Fibroblast of peridontal ligament (primary cell): ENCODE measurements around the gene GPS1.

Experiments
- DNase-seq: peaks from one replicate; pipeline ENCODE4 v3.0.0-alpha.2; 2010; ENCODE audit errors: extremely low read depth

The GPS1 gene

DNA sequence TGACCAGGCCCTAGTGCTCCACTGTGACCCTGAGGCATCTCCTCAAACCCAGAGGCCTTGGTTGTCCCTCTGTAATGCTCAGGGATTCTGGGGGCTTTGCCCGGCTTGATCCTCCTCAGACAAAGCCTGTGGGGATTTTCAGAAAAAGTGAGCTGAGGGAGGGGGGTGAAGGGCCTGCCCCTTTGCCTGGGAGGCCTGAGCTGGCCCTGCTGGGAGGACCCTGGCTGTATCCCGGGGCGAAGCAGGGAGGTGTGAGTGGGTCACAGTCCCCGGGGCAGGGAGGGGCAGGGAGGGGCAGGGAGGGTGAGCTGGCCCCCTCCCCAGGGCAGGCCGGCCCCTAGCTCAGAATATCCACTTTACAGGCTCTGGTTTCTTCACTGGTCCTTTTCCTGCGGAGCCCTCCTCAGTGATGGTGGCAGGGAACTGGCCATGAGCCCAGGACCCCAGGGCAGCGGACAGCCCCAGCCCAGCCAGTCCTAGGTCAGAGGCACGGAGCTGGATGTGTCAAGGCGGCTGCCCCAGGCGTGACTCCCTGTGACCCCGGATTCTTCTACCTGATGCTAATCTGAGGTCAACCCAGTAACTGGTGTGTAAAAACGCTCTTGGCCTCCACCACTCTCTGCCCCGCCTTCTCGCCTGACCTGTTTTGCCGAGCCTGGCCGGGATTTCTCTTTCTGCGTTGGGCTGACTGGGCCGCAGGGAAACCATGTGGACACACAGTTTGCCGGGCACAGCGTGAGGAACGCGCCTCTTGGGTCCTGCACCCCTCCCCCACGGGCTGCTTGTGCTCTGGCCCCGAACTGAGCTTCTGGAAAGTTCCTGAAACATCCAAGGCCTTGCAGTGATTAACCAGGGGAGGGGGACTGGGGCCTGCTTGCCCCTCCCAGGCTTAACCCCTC is 52.1 kb downstream of the GPS1 start:
- DNase-seq: no peak

DNA sequence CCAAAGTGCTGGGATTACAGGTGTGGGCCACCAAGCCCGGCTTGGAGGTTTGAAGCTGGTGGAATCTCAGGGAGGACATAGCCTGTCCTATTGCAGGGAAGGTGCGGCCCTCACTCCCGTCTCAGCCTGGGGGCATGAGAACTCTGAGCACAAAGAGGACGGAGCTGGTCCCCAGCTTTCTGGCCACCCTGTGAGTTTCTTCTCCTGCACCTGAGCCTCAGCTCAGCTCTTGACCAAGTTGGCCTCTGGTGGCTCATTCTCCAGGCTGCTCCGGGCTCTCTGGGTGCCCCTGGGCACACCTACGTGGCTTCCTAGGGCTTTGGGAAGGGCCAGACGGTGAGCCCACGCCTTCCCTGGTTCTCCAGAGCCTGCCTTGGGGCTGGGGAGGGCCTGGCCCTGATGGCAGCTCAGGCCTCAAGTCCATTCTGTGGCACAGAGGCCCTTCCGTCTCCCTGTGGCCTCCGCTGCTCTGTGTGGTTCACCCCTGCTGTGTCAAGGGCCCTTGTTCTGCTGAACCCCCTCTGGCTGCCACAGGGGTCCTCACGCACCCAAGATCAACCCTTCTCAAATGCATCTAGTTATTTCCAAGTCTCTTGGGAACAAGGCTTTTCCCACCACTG is 53.2 kb downstream of the GPS1 start:
- no peak for DNase-seq

DNA sequence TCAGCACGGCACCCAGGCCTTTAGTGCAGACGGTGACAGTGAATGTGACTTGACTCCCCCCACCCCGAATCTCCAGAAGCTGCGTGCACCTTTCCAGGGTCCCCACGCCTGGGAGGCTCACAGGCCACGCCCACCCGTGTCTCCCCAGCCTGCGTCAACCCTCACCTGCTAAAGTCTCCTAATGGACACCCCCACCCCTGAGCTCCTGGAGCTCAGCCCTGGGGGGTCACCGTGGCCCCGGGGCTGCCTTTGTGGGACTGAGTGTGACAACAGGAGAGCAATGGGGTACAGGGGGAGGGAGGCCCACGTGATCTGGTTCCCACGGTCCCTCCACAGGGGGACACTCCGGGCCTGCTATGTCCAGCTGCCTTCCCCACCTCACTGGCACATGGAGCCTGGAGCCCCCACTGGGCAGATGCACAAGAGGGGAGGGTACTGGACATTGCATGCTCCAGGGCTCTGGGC is 53.8 kb downstream of the GPS1 start:
- DNase-seq: no peak

DNA sequence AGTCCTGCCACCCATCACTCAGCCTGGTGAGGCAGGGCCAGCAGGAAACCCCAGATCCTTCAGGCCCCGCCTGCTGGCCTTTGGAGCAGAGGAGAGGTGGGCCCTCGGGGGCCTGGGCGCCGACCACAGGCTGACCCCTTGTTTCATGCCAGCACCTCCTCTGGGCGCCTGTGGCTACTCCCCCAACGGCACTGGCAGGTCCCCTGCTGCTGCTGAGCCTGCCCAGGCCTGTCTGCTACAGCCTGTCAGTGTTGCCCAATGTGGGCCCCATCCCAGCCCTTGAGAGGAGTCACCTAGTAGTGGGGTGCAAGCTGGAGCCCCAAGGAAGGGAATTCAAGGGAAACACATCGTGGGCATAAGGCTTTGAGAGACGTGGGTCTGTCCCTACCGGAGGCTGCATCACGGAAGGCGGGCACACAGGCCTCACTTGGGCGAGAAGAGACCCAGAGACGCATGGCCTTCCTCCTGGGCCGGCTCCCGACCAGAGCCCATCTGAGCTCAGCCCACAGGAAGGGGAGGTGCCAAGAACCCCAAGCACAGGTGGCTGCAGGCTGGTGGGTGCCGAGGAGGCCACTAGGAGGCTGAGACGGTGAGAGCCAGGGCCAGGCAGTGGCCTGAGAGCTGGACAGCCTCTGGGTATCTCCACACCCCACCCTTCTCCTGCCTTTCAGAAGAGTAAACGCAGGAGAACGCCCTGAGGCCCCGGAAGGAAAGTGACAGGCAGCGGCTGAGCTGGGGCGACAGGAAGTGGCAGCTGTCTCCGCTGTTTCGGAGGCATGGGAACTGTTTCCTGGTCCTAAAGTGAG is 54.4 kb downstream of the GPS1 start:
- no peak for DNase-seq

DNA sequence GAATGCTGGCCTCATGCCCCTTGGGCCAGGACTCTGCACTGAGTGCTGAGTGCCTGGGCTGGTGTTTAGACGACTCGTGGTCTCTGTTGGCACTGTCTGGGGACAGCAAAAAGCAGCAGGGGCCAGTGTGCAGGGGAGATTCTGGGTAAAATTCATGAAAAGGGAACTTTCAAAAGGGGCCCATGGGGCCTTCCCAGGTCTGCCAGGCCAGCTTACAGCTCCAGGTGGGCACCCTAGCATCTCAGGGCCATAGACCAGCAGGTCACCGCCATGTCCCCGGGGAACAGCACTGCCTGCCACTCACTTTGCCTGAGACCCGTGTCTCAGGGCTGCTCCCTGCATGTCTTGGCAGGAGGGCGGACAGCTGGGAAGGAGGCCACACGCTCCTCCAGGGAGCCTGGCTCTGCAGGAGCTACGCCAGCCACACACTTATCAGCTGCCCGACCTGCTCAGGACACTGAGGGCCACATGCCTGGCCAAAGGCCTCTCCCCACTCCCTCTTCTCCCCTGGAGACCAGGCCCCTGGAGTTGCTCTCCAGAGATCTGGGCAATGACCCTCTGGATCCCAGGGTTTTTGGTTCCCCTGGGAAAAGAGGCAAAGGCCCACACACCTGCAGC is 55.1 kb downstream of the GPS1 start:
- no peak for DNase-seq
